ENCODE results near the gene ZNF75A.

GRCh38 chr16:3363793-3364192 lies 58.5 kb downstream of the ZNF75A start:
- TF ChIP-seq CTCF (IDR thresholded peaks at IDR 0.05) (no peak), POLR2A (IDR thresholded peaks at IDR 0.05) (no peak)
